Activated CD8-positive, alpha-beta memory T cell treated with anti-CD3 and anti-CD28 coated beads for 24 hours (primary cell): ENCODE measurements around the gene PSMD7.
"Not testable (repeated sequence)": the region's sequence is repeated elsewhere in the genome, so short reads cannot be mapped to it uniquely, and the experiment has no call there.

ENCODE experiments used
- DNase-seq: peaks from one replicate; pipeline ENCODE4 v3.0.0-alpha.2; 2020

The PSMD7 gene

GRCh38 chr16:74298104-74298503 lies 1.5 kb downstream of the PSMD7 start:
- DNase-seq, result no peak

GRCh38 chr16:74302341-74302740 lies 5.7 kb downstream of the PSMD7 start:
- DNase-seq, result no peak

- DNase-seq, result no peak
These were observed 7.7 kb downstream of the PSMD7 start for GRCh38 chr16:74304164-74304834.

- no peak for DNase-seq
These were observed 8.2 kb downstream of the PSMD7 start for GRCh38 chr16:74304835-74305176.

GRCh38 chr16:74305281-74305680 lies 8.7 kb downstream of the PSMD7 start:
- no peak for DNase-seq

GRCh38 chr16:74305978-74306784 lies 9.6 kb downstream of the PSMD7 start:
- no peak for DNase-seq

GRCh38 chr16:74307383-74307782 lies 10.8 kb downstream of the PSMD7 start:
- no peak for DNase-seq

GRCh38 chr16:74309789-74310781 lies 13.5 kb downstream of the PSMD7 start:
- DNase-seq, result no peak

GRCh38 chr16:74315059-74315458 lies 18.4 kb downstream of the PSMD7 start:
- no peak for DNase-seq

- no peak for DNase-seq
These were observed 24.1 kb downstream of the PSMD7 start for GRCh38 chr16:74320707-74321106.

- DNase-seq, result no peak
These were observed 24.7 kb downstream of the PSMD7 start for GRCh38 chr16:74321356-74321755.

- no peak for DNase-seq
These were observed 25.7 kb downstream of the PSMD7 start for GRCh38 chr16:74322301-74322710.

- not testable (repeated sequence) for DNase-seq
These were observed 28.2 kb downstream of the PSMD7 start for GRCh38 chr16:74324777-74325176.

GRCh38 chr16:74325641-74326040 lies 29.0 kb downstream of the PSMD7 start:
- DNase-seq, result no peak

GRCh38 chr16:74328346-74328745 lies 31.7 kb downstream of the PSMD7 start:
- not testable (repeated sequence) for DNase-seq

GRCh38 chr16:74332469-74332868 lies 35.9 kb downstream of the PSMD7 start:
- DNase-seq, result not testable (repeated sequence)

GRCh38 chr16:74337506-74337905 lies 40.9 kb downstream of the PSMD7 start:
- DNase-seq, result not testable (repeated sequence)

GRCh38 chr16:74339226-74339625 lies 42.6 kb downstream of the PSMD7 start:
- not testable (repeated sequence) for DNase-seq

GRCh38 chr16:74353038-74353437 lies 56.4 kb downstream of the PSMD7 start:
- DNase-seq, result not testable (repeated sequence)
